NOMO-1 (cell line): ENCODE results near the gene EIF3CL.
"Not testable (repeated sequence)": the region's sequence is repeated elsewhere in the genome, so short reads cannot be mapped to it uniquely, and the experiment has no call there.

Experiments
- DNase-seq, 2 experiments: peaks; one replicate each; lab custom pipeline; 2025; ENCODE audit not compliant: unreplicated experiment in 2 of 2; lab: John Stamatoyannopoulos, UW

The EIF3CL gene

GRCh38 chr16:28403220-28404072 lies at the start of gene EIF3CL:
Gene EIF3CL (minus strand): TSS chr16:28403841. CDS start chr16:28403618, 223 bp downstream.
- not testable (repeated sequence) for DNase-seq

GRCh38 chr16:28447081-28447480 lies 43.4 kb upstream of the EIF3CL start:
- DNase-seq, result not testable (repeated sequence)

GRCh38 chr16:28446388-28446787 lies 42.7 kb upstream of the EIF3CL start:
- DNase-seq, result not testable (repeated sequence)

- DNase-seq, result not testable (repeated sequence)
These were observed 40.3 kb upstream of the EIF3CL start for GRCh38 chr16:28443943-28444342.

- DNase-seq, result not testable (repeated sequence)
These were observed 35.3 kb upstream of the EIF3CL start for GRCh38 chr16:28438899-28439298.

GRCh38 chr16:28435340-28435739 lies 31.7 kb upstream of the EIF3CL start:
- DNase-seq, result not testable (repeated sequence)

- not testable (repeated sequence) for DNase-seq
These were observed 22.5 kb upstream of the EIF3CL start for GRCh38 chr16:28426060-28426680.

GRCh38 chr16:28421071-28421750 lies 17.6 kb upstream of the EIF3CL start:
- not testable (repeated sequence) for DNase-seq

- DNase-seq, result not testable (repeated sequence)
These were observed 13.4 kb upstream of the EIF3CL start for GRCh38 chr16:28417033-28417432.

GRCh38 chr16:28414530-28414929 lies 10.9 kb upstream of the EIF3CL start:
- not testable (repeated sequence) for DNase-seq

- not testable (repeated sequence) for DNase-seq
These were observed 9.9 kb upstream of the EIF3CL start for GRCh38 chr16:28413585-28413984.

GRCh38 chr16:28392054-28392453 lies 11.6 kb downstream of the EIF3CL start:
- not testable (repeated sequence) for DNase-seq

GRCh38 chr16:28382177-28382867 lies 21.3 kb downstream of the EIF3CL start:
- DNase-seq, result not testable (repeated sequence)

- not testable (repeated sequence) for DNase-seq
These were observed 25.8 kb downstream of the EIF3CL start for GRCh38 chr16:28377822-28378221.

- not testable (repeated sequence) for DNase-seq
These were observed 26.5 kb downstream of the EIF3CL start for GRCh38 chr16:28377108-28377625.

- not testable (repeated sequence) for DNase-seq
These were observed 28.5 kb downstream of the EIF3CL start for GRCh38 chr16:28375115-28375514.

GRCh38 chr16:28374281-28374680 lies 29.4 kb downstream of the EIF3CL start:
- DNase-seq, result not testable (repeated sequence)

- not testable (repeated sequence) for DNase-seq
These were observed 35.7 kb downstream of the EIF3CL start for GRCh38 chr16:28367926-28368325.

GRCh38 chr16:28364268-28365173 lies 39.1 kb downstream of the EIF3CL start:
- DNase-seq, result not testable (repeated sequence)
